HG02798 (cell line): ENCODE data around the gene BRF1.
"Not testable (repeated sequence)": the region's sequence is repeated elsewhere in the genome, so short reads cannot be mapped to it uniquely, and the experiment has no call there.

Source experiments
- ATAC-seq: cut with Tn5 transposase; IDR thresholded peaks from one replicate; pipeline ENCODE4 v1.9.1; 2021; ENCODE audit warnings: mild to moderate bottlenecking; ENCODE audit not compliant: unreplicated experiment, poor library complexity

The BRF1 gene

DNA sequence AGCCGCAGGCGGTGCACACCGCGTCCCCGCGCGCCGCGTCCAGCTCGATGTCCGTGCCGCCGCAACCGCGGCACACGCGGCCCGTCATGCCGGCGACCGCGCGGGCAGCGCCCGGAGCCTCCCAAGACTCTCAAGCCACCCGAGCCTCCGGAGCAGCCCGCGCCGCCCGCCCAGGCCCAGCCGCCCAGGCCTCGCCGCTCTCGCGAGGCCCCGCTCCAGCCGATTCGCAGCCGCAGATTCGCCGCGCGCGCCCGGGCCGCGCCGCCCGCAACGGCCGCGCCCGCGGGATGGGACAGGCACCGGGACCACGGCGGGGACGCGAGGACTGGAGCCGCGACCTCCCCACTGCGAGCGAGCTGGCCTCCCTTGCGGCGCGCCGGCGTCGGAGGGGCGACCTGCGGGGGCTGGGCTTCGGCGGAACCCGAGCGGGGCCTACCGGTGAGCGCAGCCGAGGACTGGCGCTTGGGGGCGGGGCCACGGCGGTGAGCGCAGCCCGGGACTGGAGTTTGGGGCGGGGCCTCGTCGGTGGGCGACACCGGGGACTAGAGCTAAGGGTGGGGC is at the start of gene BRF1:
TSS of gene BRF1 (minus strand) at position 460 of the 561 bp plus-strand sequence. CDS start at position 88, 372 bp downstream.
- peak; percentile 88 for ATAC-seq

GRCh38 chr14:105349992-105350391 is 49.2 kb upstream of the BRF1 start:
- ATAC-seq, result no peak

DNA sequence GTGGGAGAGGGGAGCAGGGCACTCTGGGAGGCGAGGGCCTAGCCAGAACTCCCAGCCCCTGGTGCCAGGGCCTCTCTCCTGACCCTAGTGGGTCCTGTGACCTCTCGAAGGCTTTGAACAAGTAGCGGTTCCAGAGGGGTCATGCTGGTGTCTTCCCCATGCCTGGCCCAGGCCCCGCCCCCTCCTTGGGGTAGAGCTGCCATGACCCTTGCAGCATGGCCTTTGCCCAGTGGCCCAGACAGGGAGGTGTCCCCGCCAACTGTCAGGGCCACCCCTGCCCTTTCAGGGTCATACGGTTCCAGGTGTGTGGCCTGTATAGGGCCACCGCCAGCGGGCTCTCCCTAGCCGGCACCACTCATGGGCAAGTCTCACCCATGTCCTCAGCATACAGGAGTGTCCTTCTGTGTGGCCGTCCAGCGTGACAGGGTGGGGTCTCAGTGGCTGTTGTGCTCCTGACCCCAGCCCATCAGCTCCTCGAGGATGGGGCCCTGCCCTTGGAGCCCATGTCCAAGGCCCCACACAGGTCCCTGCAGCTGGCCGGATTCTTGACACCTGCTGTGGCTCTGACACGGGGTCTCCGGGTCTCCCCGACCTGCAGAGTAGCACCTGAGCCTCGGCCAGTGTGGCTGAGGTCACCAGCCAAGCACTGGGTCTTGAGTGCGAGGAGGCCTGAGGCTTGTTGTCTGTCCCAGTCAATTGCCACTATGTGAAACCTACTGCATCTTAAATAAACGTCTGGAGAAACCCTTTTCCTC is 48.3 kb upstream of the BRF1 start:
- ATAC-seq, result no peak

DNA sequence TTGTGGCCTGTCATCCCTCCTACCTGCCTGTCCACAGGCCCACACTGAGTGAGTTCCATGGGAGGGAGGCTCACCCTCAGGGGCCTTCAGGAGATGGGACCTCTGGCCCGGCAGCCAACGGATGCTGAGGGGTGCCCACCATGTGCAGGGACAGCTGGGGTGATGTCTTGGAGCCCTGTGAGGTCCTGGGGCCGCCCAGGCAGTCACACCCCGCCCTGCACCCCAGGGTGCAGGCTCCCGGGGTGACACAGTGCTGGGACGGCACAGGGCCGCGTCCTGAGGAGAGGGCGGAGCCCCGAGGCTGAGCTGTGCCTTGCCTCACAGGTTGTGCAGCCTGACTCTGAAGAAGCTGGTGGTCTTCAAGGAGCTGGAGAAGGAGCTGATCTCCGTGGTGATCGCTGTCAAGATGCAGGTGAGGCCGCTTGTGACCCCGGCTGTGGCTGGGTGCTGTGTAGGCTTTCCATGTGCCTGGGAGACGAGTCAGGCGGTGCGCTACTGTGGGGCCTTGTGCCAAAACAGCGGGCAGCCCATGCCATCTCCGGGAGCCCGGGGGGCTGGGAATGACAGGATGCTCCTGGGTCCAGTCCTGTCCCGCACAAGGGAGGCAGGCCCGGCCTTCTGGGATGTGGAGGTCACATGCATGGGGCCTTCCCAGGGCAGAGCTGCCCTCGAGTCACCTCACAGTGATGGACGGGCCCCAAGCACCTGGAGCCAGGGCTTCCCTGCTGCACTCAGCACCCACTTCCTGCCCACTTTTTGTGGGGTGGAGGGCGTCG is 47.6 kb upstream of the BRF1 start:
- ATAC-seq, result no peak

DNA sequence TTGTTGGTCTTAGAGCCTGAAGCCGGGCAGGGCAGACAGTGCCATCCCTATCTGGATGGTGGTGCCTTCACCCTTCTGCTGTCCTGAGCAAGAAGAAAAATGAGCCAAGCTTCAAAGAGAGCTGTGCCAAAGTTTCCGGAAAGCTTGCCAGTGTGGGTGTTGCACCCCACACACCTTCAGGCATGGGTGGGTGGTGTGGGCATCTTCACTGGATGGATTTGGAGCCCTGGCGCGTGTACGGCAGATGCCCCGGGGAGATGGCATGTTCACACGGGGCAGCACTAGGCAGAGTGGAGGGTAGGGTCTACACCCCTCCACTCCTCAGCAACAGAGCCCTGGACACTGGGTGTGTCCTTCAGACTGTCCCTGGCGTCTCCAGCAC is 46.8 kb upstream of the BRF1 start:
- no peak for ATAC-seq

- no peak for ATAC-seq
Observed at GRCh38 chr14:105346876-105347586, 46.2 kb upstream of the BRF1 start.

GRCh38 chr14:105346200-105346533 is 45.4 kb upstream of the BRF1 start:
- ATAC-seq, result no peak

DNA sequence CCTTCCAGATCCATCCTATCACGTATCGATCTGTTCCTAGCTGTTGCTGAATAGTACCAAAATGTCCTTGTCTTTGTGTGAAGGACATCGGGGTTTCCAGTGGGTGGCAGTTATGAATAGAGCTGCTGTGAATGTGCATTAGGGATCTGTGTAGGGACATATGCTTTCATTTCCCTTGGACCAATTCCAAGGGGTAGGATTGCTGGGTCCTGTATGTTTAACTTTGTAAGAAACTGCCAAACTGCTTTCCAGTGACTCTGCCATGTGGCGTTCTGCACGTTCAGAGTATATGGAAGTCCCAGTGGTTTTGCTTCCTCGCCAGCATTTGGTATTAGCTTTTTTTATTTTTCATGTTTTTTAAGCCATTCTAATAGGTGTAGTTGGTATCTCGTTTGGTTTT is 42.4 kb upstream of the BRF1 start:
- ATAC-seq, result no peak

DNA sequence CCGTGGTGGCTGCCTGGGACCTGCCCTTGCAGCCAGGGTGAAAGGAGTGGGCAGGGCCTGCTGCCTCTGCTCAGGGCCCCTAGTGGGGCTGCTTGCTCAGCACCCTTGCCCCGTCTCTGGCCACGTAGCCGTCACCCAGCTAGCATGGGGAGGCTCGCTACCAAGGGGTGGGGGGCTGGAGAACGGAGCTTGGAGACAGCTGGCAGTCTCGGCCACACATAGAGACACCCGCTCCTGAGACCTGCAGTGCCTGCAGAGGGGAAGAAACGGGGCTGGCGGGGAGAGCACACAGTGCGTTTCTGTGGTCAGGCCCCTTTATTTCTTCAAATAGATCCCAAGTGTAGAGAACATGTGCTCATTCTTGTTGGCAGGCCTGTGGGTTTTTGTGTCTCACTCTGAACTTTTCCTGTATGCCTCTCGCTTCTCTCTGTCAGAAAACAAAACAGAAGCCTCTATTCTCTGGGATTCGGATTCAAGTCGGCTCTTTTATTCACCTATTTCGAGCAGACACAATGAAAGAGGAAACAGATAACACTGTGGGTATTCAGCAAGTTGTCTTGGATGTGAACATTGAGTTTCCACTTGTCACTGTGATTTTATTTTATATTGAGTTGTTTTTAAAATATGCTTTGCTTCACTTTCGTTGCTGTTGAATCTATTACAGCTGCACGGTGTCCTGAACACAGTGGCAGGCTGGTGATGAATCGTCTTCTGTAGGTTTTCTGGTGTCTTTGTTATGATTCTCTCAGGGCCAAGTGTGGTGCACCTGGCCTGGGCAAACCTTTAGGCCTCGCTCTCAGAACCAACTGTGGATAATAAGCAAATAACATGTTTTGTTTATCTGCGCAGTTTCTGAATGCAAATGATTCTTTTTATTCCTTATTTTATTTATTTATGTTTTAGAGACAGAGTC is 40.3 kb upstream of the BRF1 start:
- no peak for ATAC-seq

- no peak for ATAC-seq
Observed at GRCh38 chr14:105337966-105338741, 37.4 kb upstream of the BRF1 start.

DNA sequence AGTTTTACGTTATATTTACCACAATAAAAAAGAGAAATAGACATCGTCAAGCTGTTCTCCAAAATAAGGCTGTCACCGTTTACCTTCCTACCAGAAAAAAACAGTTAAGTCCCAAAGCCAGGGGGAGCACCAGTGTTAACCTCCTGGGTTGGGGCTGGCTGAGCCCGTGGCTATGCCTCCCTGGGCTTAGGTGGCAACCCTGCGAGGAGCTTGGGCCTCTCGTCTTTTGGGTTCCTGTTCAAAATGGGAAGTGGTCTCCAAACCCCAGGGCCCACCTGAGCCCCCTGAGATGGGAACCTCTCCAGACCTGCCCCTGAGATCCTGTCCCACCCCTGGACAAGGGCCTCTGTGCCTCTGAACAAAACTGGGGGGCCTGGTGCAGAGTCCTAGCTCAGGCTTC is 36.6 kb upstream of the BRF1 start:
- no peak for ATAC-seq

GRCh38 chr14:105336477-105337287 is 35.9 kb upstream of the BRF1 start:
- ATAC-seq, result no peak

GRCh38 chr14:105335735-105336476 is 35.1 kb upstream of the BRF1 start:
- ATAC-seq, result no peak

GRCh38 chr14:105335231-105335542 is 34.4 kb upstream of the BRF1 start:
- ATAC-seq, result not testable (repeated sequence)

DNA sequence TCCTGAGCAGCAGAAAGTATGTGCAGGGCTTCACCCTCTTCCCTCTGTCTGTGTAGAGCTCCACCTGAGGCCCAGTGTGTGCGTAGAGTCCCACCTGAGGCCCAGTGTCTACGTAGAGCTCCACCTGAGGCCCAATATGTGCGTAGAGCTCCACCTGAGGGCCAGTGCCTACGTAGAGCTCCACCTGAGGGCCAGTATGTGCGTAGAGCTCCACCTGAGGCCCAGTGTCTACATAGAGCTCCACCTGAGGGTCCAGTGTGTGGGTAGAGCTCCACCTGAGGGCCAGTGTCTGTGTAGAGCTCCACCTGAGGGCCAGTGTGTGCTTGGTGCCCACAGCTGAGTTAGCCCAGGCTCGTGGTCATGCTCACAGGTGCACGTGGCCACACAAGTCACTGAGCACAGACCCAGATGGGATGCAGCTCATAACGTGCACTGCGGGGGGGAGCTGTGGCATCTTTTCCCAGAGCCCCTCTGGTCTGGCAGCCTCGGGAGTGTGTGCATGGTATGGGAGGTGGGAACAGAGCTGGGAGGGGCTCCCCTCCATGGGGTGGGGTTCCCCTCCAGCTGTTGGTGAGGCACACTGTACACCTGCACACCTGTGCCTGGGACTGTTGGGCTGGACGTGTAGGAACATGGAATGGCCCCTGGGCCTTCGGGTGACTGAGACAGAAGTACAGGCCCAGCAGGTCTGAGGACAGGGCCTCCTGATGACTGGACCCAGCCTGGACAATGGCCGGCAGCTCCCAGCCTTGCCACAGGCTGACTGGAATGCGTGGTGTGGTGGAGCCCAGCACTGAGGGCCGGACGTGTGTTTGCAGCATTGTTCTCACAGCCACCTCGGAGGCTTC is 33.8 kb upstream of the BRF1 start:
- no peak for ATAC-seq

GRCh38 chr14:105333613-105334364 is 33.0 kb upstream of the BRF1 start:
- no peak for ATAC-seq
